IMR-90 (cell line): ENCODE data around the gene NAA50. TPM values are rescaled to one million over a fixed set of nuclear protein-coding genes. Genes with fewer than 3 reads are reported as not detected.
A peak's percentile ranks its signal among the peaks of the same experiment; 100 is the strongest.

Experiments used
- ATAC-seq: fragments of 200-7000 bp; cut with Tn5 transposase; 2 replicates; pipeline ENCODE4 v1.9.1; 2020; ENCODE audit warnings: low read depth, mild to moderate bottlenecking, moderate library complexity
- BruUV-seq: library from RNA; stranded (reverse); fragments of 400-500 nt; replicated peaks from 2 replicates; lab custom pipeline; 2021; lab: Mats Ljungman, UMichigan
- CTCF ChIA-PET: fragments of 300-600 bp; formaldehyde crosslinking; extraction: SDS; loops from one replicate; lab custom pipeline; 2021; ENCODE audit warnings: antibody characterized with exemption; lab: Yijun Ruan, JAX
- POLR2A ChIA-PET: fragments of 300-600 bp; sonication (Branson Sonifier 250); formaldehyde crosslinking; loops from one replicate; lab custom pipeline; 2022; ENCODE audit warnings: antibody characterized with exemption; ENCODE audit not compliant: unreplicated experiment; lab: Charles Lee
- DNase-seq: peaks from one replicate; pipeline ENCODE4 v3.0.0; 2013
- H2AFZ ChIP-seq: replicated peaks from 2 replicates; pipeline ENCODE3; 2013; ENCODE audit warnings: low read length, mild to moderate bottlenecking; ENCODE audit not compliant: poor library complexity
- H2AK5ac ChIP-seq: 2 replicates; pipeline ENCODE4 v1.6.1; 2013; ENCODE audit warnings: low read depth, low read length, inconsistent platforms
- H2AK9ac ChIP-seq: replicated peaks from 2 replicates; pipeline ENCODE3; 2013; ENCODE audit warnings: mild to moderate bottlenecking, low read depth, low read length, moderate library complexity; ENCODE audit not compliant: poor library complexity
- H2BK120ac ChIP-seq: 2 replicates; pipeline ENCODE4 v1.6.1; 2013; ENCODE audit warnings: low read depth, low read length, inconsistent platforms
- H2BK15ac ChIP-seq: 3 replicates; pipeline ENCODE4 v1.6.1; 2013; ENCODE audit warnings: low read depth, low read length, inconsistent platforms
- H2BK20ac ChIP-seq: 2 replicates; pipeline ENCODE4 v1.6.1; 2013; ENCODE audit warnings: low read depth, mild to moderate bottlenecking, inconsistent platforms, low read length, moderate library complexity
- H2BK5ac ChIP-seq: 2 replicates; pipeline ENCODE4 v1.6.1; 2013; ENCODE audit warnings: mild to moderate bottlenecking, low read depth, low read length, inconsistent platforms; ENCODE audit not compliant: poor library complexity, severe bottlenecking
- H3K14ac ChIP-seq: replicated peaks from 2 replicates; pipeline ENCODE4 v1.6.1; 2013; ENCODE audit warnings: low read depth, low read length, inconsistent platforms
- H3K18ac ChIP-seq: 2 replicates; pipeline ENCODE4 v1.6.1; 2013; ENCODE audit warnings: low read depth, low read length, control low read depth
- H3K23ac ChIP-seq: 2 replicates; pipeline ENCODE4 v1.6.1; 2013; ENCODE audit warnings: low read depth, low read length, inconsistent platforms
- H3K27ac ChIP-seq: 2 replicates; pipeline ENCODE4 v1.5.1; 2013; ENCODE audit warnings: mild to moderate bottlenecking, control low read depth, low read length; ENCODE audit not compliant: insufficient read depth
- H3K27me3 ChIP-seq: 2 replicates; pipeline ENCODE4 v1.6.1; 2013; ENCODE audit warnings: low read length; ENCODE audit not compliant: control insufficient read depth, insufficient read depth
- H3K36me3 ChIP-seq: 2 replicates; pipeline ENCODE4 v1.6.1; 2013; ENCODE audit warnings: low read length, mixed read lengths; ENCODE audit not compliant: control insufficient read depth, insufficient read depth
- H3K4ac ChIP-seq: 2 replicates; pipeline ENCODE4 v1.6.1; 2013; ENCODE audit warnings: low read depth, low read length, inconsistent platforms
- H3K4me1 ChIP-seq: 2 replicates; pipeline ENCODE4 v1.6.1; 2013; ENCODE audit warnings: low read length, mixed read lengths; ENCODE audit not compliant: control insufficient read depth, insufficient read depth
- H3K4me2 ChIP-seq: 2 replicates; pipeline ENCODE4 v1.6.1; 2013; ENCODE audit warnings: low read depth, mild to moderate bottlenecking, control low read depth, low read length, moderate library complexity
- H3K4me3 ChIP-seq: 2 replicates; pipeline ENCODE4 v1.5.1; 2013; ENCODE audit warnings: low read depth, mild to moderate bottlenecking, control low read depth, low read length, moderate library complexity; ENCODE audit not compliant: insufficient read depth
- H3K56ac ChIP-seq: 2 replicates; pipeline ENCODE4 v1.6.1; 2013; ENCODE audit warnings: low read length, inconsistent platforms; ENCODE audit not compliant: insufficient read depth; ENCODE audit errors: extremely low read depth
- H3K79me1 ChIP-seq, 2 experiments: 2 replicates each; pipeline ENCODE4 v1.6.1; 2013; ENCODE audit warnings: low read length in 2 of 2, inconsistent platforms in 1 of 2, low read depth in 1 of 2
- H3K9ac ChIP-seq: 2 replicates; pipeline ENCODE4 v1.6.1; 2013; ENCODE audit warnings: low read depth, low read length, control low read depth
- H3K9me1 ChIP-seq: 2 replicates; pipeline ENCODE4 v1.6.1; 2013; ENCODE audit warnings: low read length, inconsistent platforms; ENCODE audit not compliant: insufficient read depth
- H3K9me3 ChIP-seq: 2 replicates; pipeline ENCODE4 v1.6.1; 2013; ENCODE audit warnings: low read length; ENCODE audit not compliant: control insufficient read depth, insufficient read depth
- H4K20me1 ChIP-seq: 2 replicates; pipeline ENCODE4 v1.6.1; 2013; ENCODE audit warnings: low read length, inconsistent platforms; ENCODE audit not compliant: insufficient read depth
- H4K5ac ChIP-seq: 2 replicates; pipeline ENCODE4 v1.6.1; 2013; ENCODE audit warnings: mild to moderate bottlenecking, low read depth, low read length, control low read depth
- H4K8ac ChIP-seq, 2 experiments: 2 replicates each; pipeline ENCODE4 v1.6.1; 2013; ENCODE audit warnings: low read depth in 2 of 2, low read length in 2 of 2, control low read depth in 1 of 2, inconsistent platforms in 1 of 2
- H4K91ac ChIP-seq: 2 replicates; pipeline ENCODE4 v1.6.1; 2013; ENCODE audit warnings: low read depth, low read length, inconsistent platforms; ENCODE audit not compliant: insufficient read depth
- BHLHE40 ChIP-seq: fragments of 150-350 bp; IDR thresholded peaks from 2 replicates; pipeline ENCODE4 v1.6.1; 2016; ENCODE audit warnings: mild to moderate bottlenecking, low read depth, low read length
- CEBPB ChIP-seq: IDR thresholded peaks from 2 replicates; pipeline ENCODE4 v1.6.1; 2012; ENCODE audit warnings: low read depth, low read length, improper control_type of control experiment
- CHD1 ChIP-seq: IDR thresholded peaks from 2 replicates; pipeline ENCODE4 v1.6.1; 2012; ENCODE audit warnings: low read depth, low read length, improper control_type of control experiment
- CTCF ChIP-seq: conservative IDR thresholded peaks from 2 replicates; pipeline ENCODE4 v1.5.1; 2012; ENCODE audit warnings: mild to moderate bottlenecking, low read depth, low read length, improper control_type of control experiment
- ELK1 ChIP-seq: fragments of 150-350 bp; IDR thresholded peaks from 2 replicates; pipeline ENCODE4 v1.6.1; 2016; ENCODE audit warnings: low read depth, mild to moderate bottlenecking, low read length, moderate library complexity, borderline replicate concordance
- FOS ChIP-seq: fragments of 150-350 bp; IDR thresholded peaks from 2 replicates; pipeline ENCODE4 v1.6.1; 2016; ENCODE audit warnings: low read depth, low read length
- MAFK ChIP-seq: IDR thresholded peaks from 2 replicates; pipeline ENCODE4 v1.6.1; 2012; ENCODE audit warnings: low read depth, low read length, improper control_type of control experiment
- MAZ ChIP-seq: IDR thresholded peaks from 2 replicates; pipeline ENCODE4 v1.6.1; 2012; ENCODE audit warnings: low read depth, mild to moderate bottlenecking, low read length, improper control_type of control experiment, moderate library complexity, borderline replicate concordance
- MXI1 ChIP-seq: IDR thresholded peaks from 2 replicates; pipeline ENCODE4 v1.6.1; 2012; ENCODE audit warnings: low read depth, mild to moderate bottlenecking, low read length, moderate library complexity, borderline replicate concordance
- NFE2L2 ChIP-seq: fragments of 150-350 bp; IDR thresholded peaks from 2 replicates; pipeline ENCODE4 v1.6.1; 2016; ENCODE audit warnings: low read depth, mild to moderate bottlenecking, low read length
- POLR2A ChIP-seq: IDR thresholded peaks from 2 replicates; pipeline ENCODE4 v1.6.1; 2012; ENCODE audit warnings: mild to moderate bottlenecking, low read depth, low read length
- RAD21 ChIP-seq: IDR thresholded peaks from 2 replicates; pipeline ENCODE4 v1.6.1; 2012; ENCODE audit warnings: low read length, improper control_type of control experiment
- RCOR1 ChIP-seq: IDR thresholded peaks from 2 replicates; pipeline ENCODE4 v1.6.1; 2012; ENCODE audit warnings: mild to moderate bottlenecking, low read length, improper control_type of control experiment; ENCODE audit not compliant: insufficient replicate concordance
- RFX5 ChIP-seq: IDR thresholded peaks from 2 replicates; pipeline ENCODE4 v1.8.0; 2012; ENCODE audit warnings: low read depth, mild to moderate bottlenecking, low read length, moderate library complexity
- SMC3 ChIP-seq: fragments of 150-350 bp; IDR thresholded peaks from 2 replicates; pipeline ENCODE4 v1.6.1; 2016; ENCODE audit warnings: low read depth, mild to moderate bottlenecking, antibody characterized with exemption, low read length, moderate library complexity
- USF2 ChIP-seq: fragments of 150-350 bp; IDR thresholded peaks from 2 replicates; pipeline ENCODE4 v1.6.1; 2017; ENCODE audit warnings: mild to moderate bottlenecking, antibody characterized with exemption, low read length, low read depth
- WGBS, 2 experiments: methylation state at CpG; one replicate each; pipeline versions ENCODE4 v1.1.5 to v1.1.7; 2013; ENCODE audit warnings: missing lambda C conversion rate in 2 of 2; ENCODE audit not compliant: insufficient read length in 1 of 2; ENCODE audit errors: extremely low coverage in 2 of 2; 5-methylcytosine and 5-hydroxymethylcytosine counted together
- dilution Hi-C: fragments of 300-500 bp; cut with HindIII; formaldehyde crosslinking; loops from one replicate; pipeline ENCODE4 v1.14.3; 2018; ENCODE audit warnings: low sequenced_read_pairs; ENCODE audit not compliant: unreplicated experiment
- in situ Hi-C: fragments of 300-500 bp; cut with MboI; formaldehyde crosslinking; loops from 3 replicates; pipeline ENCODE4 v1.14.3; 2019; ENCODE audit warnings: low sequenced_read_pairs, inconsistent platforms, mixed read lengths
- intact Hi-C: fragments of 100-400 bp; cut with micrococcal nuclease; formaldehyde crosslinking; loops from 2 replicates; pipeline ENCODE4 v1.10.0; 2022
- polyA plus RNA-seq, 3 experiments: library from polyadenylated mRNA; depleted of rRNA; stranded (reverse); fragments of >200 nt; gene quantifications; 2 replicates each; pipeline ENCODE4 v1.2.3, GENCODE V29; 2012; ENCODE audit warnings: low replicate concordance in 1 of 3
- total RNA-seq: library from RNA; depleted of rRNA; stranded (reverse); fragments of >200 nt; gene quantifications from 2 replicates; pipeline ENCODE4 v1.2.3, GENCODE V29; 2012

NAA50 gene
- total and polyA plus RNA-seq, 2 of the 4 experiments (the other 2 are of a cell fraction) = 42.4 to 125 TPM

GRCh38 chr3:113698956-113699355 is 47.1 kb downstream of the NAA50 start:
- ATAC-seq = no peak
- TF ChIP-seq NFE2L2 (no peak), MAZ (no peak), SMC3 (no peak), RCOR1 (no peak), FOS (no peak), BHLHE40 (no peak), MXI1 (no peak), RAD21 (no peak), CEBPB (no peak), ELK1 (no peak), MAFK (no peak), POLR2A (no peak), CHD1 (no peak), USF2 (no peak), CTCF (no peak), RFX5 (no peak)
- no peaks in the 10 kb centered on the region for H4K20me1 ChIP-seq
- peaks cover 4% of the 10 kb centered on the region for H3K4me1 ChIP-seq
- intact Hi-C loops = no loop called here
- no peak overlapping the region for H2BK5ac ChIP-seq
- H3K23ac ChIP-seq = no peak overlapping the region
- no peak overlapping the region for H2BK120ac ChIP-seq
- no peak overlapping the region for H4K91ac ChIP-seq
- in situ Hi-C loops = no loop called here
- peak overlapping the region; percentile 4; the same call in 1 of the 2 replicates for H3K4ac ChIP-seq
- H3K56ac ChIP-seq = no peak overlapping the region
- POLR2A ChIA-PET = no interaction called here
- 0 out of 2 replicates have a peak overlapping the region, but pooled peaks have one; percentile 9 for H3K4me3 ChIP-seq
- peak overlapping the region; percentile 37 for H3K4me2 ChIP-seq
- H3K36me3 ChIP-seq = no peaks in the 10 kb centered on the region
- H2AFZ ChIP-seq = peak overlapping the region; percentile 88
- H3K9me1 ChIP-seq = no peaks in the 10 kb centered on the region; the same call in 1 of the 2 replicates
- no peaks in the 10 kb centered on the region for H3K9me3 ChIP-seq
- H3K9ac ChIP-seq = no peak overlapping the region
- CTCF ChIA-PET = interaction anchor here (1.4 kb wide), 1 partner anchor 20 kb away, joined by 3 read pairs; no protein-coding TSS in a partner anchor
- DNase-seq = peak; percentile 4
- dilution Hi-C loops = no loop called here
- H3K27ac ChIP-seq = no peak overlapping the region
- peaks cover 15 to 29% of the 10 kb centered on the region in 2 experiments for H3K79me1 ChIP-seq
- H4K8ac ChIP-seq = peak overlapping the region in 1 of 2 experiments; percentile 63; a peak in 1 of 4 replicates
- peak overlapping the region; percentile 14; the same call in 1 of the 2 replicates for H3K14ac ChIP-seq
- no TSS peak for BruUV-seq
- H2BK15ac ChIP-seq = no peak overlapping the region
- peak overlapping the region; percentile 61 for H4K5ac ChIP-seq
- H2AK5ac ChIP-seq = no peak overlapping the region
- peak overlapping the region; percentile 48 for H2AK9ac ChIP-seq
- 20% methylated on average over 1 of the region's 24 CpGs; no CpG with 5 or more reads in 1 of the 2 experiments for WGBS, 2 experiments
- no peak overlapping the region for H3K18ac ChIP-seq
- no peaks in the 10 kb centered on the region for H3K27me3 ChIP-seq
- no peak overlapping the region for H2BK20ac ChIP-seq
